Keratinocyte (primary cell): ENCODE measurements around the gene FBXO30.

Experiments
- CTCF ChIP-seq, 3 experiments: IDR thresholded peaks in 1 of 3; conservative IDR thresholded peaks in 1 of 3; optimal IDR thresholded peaks in 1 of 3; 2 replicates in 2 of 3; 3 replicates in 1 of 3; pipeline versions ENCODE3 to v1.5.1; 2011; ENCODE audit warnings: low read length in 3 of 3, mild to moderate bottlenecking in 3 of 3, moderate library complexity in 2 of 3, control low read depth in 1 of 3, inconsistent platforms in 1 of 3; ENCODE audit not compliant: insufficient read depth in 2 of 3; ENCODE audit errors: extremely low read depth in 1 of 3
- EZH2 ChIP-seq: IDR thresholded peaks from one replicate; pipeline ENCODE4 v1.6.1; 2012; ENCODE audit warnings: inconsistent platforms, mild to moderate bottlenecking, low read length, moderate library complexity

- TF ChIP-seq CTCF (optimal IDR thresholded peaks at IDR 0.05 in 1 of 3, IDR thresholded peaks at IDR 0.05 in 1 of 3, conservative IDR thresholded peaks at IDR 0.05 in 1 of 3; ENCODE audit: extremely low read depth in 1 of 3, insufficient read depth in 2 of 3, low read length in 3 of 3) (no peak), EZH2 (no peak)
These were observed 33.9 kb upstream of the FBXO30 start for GRCh38 chr6:145848541-145848940.
